Measurements from ENCODE around the gene MEGF10. TPM values are rescaled to one million over a fixed set of nuclear protein-coding genes. Genes with fewer than 3 reads are reported as not detected.
A peak's percentile ranks its signal among the peaks of the same experiment; 100 is the strongest.

Gene MEGF10
- polyA plus RNA-seq, 3 donors, result 0.75 to 0.88 (median 0.83) TPM

- no peak for DNase-seq (ENCODE audit: extremely low read depth in 1 of 11, low read depth in 9 of 11, low spot score in 4 of 11)
Observed at GRCh38 chr5:127451096-127451495, 160.5 kb downstream of the MEGF10 start.

- no peak for DNase-seq (ENCODE audit: extremely low read depth in 1 of 11, low read depth in 9 of 11, low spot score in 4 of 11)
Observed at GRCh38 chr5:127452626-127453025, 162.0 kb downstream of the MEGF10 start.

- DNase-seq (ENCODE audit: extremely low read depth in 1 of 11, low read depth in 9 of 11, low spot score in 4 of 11), result no peak
Observed at GRCh38 chr5:127471211-127471610, 180.6 kb downstream of the MEGF10 start.

GRCh38 chr5:127472700-127473099 is 182.1 kb downstream of the MEGF10 start:
- no peak for DNase-seq (ENCODE audit: extremely low read depth in 1 of 11, low read depth in 9 of 11, low spot score in 4 of 11)

GRCh38 chr5:127486471-127486870 is 195.9 kb downstream of the MEGF10 start:
- no peak for DNase-seq (ENCODE audit: extremely low read depth in 1 of 11, low read depth in 9 of 11, low spot score in 4 of 11)

- DNase-seq (ENCODE audit: extremely low read depth in 1 of 11, low read depth in 9 of 11, low spot score in 4 of 11), result peak; percentile 15 to 68 (median 31)
Observed at GRCh38 chr5:127492854-127493738, 202.5 kb downstream of the MEGF10 start.

- DNase-seq (ENCODE audit: extremely low read depth in 1 of 11, low read depth in 9 of 11, low spot score in 4 of 11), result no peak
Observed at GRCh38 chr5:127498548-127498947, 208.0 kb downstream of the MEGF10 start.

- no peak for DNase-seq (ENCODE audit: extremely low read depth in 1 of 11, low read depth in 9 of 11, low spot score in 4 of 11)
Observed at GRCh38 chr5:127505905-127506304, 215.3 kb downstream of the MEGF10 start.

- no peak for DNase-seq (ENCODE audit: extremely low read depth in 1 of 11, low read depth in 9 of 11, low spot score in 4 of 11)
Observed at GRCh38 chr5:127506616-127507015, 216.0 kb downstream of the MEGF10 start.

- no peak for DNase-seq (ENCODE audit: extremely low read depth in 1 of 11, low read depth in 9 of 11, low spot score in 4 of 11)
Observed at GRCh38 chr5:127508644-127509373, 218.2 kb downstream of the MEGF10 start.

Other genes with a start within 250 kb of the MEGF10 start
- gene C5orf63, start 217.3 kb upstream of the MEGF10 start, polyA plus RNA-seq (ENCODE audit: insufficient read length in 3 of 3), result 10 to 100 TPM; 11.1 to 15.4 (median 13.5) TPM
- gene PRRC1, start 226.8 kb downstream of the MEGF10 start, polyA plus RNA-seq (ENCODE audit: insufficient read length in 3 of 3), result 10 to 100 TPM; 80.9 to 83.7 (median 81.3) TPM

Data from renal cortex interstitium (tissue), 11 donors.